ENCODE results near the gene SLC9A9.
"Not testable (repeated sequence)": the region's sequence is repeated elsewhere in the genome, so short reads cannot be mapped to it uniquely, and the experiment has no call there.

SLC9A9 gene

DNA sequence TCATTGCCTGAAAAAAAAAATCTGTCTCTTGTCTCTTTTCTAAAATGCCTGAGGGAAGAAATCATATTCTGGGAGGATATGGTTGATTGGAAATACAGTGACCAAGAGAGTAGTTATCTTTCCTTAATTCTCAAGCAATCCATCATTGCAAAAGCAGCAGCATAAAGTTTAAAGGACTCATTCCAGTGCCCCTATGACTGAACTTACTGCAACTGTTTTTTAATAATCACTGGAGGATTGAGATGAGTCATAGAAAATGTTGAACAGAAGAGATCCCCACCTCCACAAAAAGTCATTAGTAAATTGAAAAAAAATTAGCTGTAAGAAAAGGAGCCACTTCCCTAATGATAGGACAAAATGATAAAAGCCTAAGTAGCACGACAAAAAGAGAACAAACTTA is 121.5 kb downstream of the SLC9A9 start:
- DNase-seq: no peak
- intact Hi-C loops (cut with DNase I): no loop called here

DNA sequence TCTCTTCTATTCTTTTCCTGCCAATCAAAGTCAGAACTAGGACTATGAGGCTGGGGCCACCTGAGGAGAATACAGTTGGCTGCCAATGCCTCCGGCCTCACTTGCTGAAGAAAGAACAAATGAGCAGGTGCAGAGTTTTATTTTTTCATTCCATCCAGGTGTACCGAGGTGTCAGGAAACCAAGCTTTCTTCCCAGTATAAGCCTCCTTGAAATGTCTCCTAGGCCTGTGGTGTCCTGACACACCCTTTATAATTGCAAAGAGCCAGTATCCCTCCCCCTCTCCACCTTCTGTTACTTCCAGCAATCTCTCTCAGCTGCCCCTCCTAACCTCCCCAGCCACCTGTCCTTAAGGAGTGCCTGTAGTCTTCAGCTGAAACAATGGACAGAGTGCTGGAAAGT is 127.9 kb downstream of the SLC9A9 start:
- intact Hi-C loops (cut with DNase I): no loop called here

DNA sequence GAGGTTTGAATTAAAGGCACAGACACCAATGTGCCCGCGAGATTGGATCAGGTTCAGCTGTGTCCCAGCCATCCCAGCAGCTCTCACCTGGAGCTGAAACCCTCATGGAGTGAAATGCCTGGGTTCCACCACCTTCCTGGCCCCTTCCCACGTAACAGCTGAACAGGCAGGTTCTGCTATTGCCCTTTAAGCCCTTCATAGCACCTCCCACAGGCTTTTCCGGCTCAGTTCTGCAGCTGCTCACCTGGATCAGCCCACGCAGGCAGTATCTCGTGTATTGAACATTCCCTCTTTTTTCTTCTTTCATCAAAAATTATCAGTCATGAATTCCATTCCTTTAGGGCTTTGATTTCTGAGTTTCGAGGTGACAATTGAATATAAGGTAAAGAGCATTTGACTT is 129.8 kb downstream of the SLC9A9 start:
- intact Hi-C loops (cut with DNase I): no loop called here
- peak in 39 of 42 donors; percentile 5 to 80 (median 48) for DNase-seq

More for the DNA sequence above, 127.9 kb downstream of the SLC9A9 start:
- DNase-seq: no peak

DNA sequence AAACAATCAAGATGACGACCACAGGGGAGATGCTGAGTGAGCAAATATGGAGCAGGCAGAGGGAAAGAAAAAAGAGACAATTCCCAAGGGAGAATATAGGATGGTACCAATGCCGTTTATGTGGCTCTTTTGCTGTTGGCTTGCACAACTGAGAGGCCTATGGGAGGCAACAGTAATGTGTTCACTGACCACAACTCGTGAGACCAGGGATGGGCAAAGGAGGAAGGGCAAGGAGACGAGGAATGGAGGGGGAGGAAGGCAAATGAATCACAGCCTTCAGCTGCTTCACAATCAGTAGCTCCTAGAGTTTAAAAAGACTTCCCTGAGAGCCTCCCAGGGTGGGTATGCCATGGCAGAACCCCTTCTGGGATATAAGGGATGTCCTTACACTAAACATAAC is 131.5 kb downstream of the SLC9A9 start:
- DNase-seq: no peak
- intact Hi-C loops (cut with DNase I): no loop called here

DNA sequence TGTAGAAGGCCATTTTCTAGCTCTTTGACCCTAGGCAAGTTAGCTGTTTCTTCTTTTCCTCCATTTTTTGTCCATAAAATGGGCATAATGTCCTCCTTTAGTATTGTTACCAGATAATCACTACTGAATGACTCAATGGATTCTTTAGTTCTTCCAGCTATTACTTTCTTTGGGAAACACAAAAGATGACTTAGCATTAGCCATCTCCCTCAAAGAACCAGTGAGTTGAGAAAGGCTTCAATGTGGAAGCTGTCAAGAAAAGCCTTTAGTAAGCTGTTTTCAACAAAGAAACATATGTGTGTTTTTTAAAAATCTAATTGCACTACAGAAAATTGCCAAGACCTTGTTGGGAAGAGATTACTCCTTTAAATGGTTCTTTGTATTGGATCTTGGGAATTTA is 135.7 kb downstream of the SLC9A9 start:
- intact Hi-C loops (cut with DNase I): no loop called here
- no peak for DNase-seq

DNA sequence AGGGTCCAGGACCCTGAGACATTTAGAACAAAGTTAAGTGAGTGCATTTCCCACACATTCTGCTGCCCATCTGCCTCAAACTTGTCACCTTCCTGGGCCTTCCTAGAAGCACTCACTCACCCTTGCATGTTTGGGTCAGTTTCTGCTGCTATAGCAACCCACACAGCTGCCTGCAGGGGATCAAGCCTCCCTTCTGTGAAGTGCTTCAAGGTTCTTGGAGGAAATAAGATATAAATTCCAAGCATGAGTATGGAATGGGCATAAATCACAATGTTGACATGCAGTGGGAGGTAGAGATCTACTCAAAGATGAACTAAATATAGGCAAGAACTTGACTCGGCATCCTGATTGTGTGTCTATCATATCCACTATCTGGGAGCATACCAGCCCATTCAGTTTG is 140.4 kb downstream of the SLC9A9 start:
- DNase-seq: no peak
- intact Hi-C loops (cut with DNase I): no loop called here

DNA sequence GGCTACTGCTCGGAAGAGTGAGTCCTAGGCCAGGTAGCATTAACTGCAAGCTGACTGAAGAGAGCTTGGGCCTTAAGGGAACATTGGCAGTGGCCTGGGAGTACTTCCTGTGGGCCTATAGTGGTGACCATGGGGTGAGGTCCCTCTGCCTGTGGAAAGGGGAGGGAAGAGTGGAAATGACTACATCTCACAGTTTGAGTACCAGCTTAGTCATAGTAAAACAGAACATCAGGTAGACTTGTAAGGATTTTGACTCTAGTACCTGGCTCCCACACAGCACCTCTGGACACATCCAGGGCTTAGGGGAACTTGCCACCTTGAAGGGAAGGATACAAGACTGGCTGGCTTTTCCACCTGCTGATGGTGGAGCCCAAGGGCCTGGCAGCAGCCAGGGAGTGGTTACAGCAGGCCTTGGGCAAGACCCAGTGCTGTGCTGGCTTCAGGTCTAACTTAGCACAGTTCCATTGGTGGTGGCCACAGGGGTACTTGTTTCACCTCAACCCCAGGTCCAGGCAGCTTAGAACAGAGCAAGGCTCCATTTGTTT is 147.8 kb downstream of the SLC9A9 start:
- intact Hi-C loops (cut with DNase I): no loop called here
- no peak for DNase-seq

DNA sequence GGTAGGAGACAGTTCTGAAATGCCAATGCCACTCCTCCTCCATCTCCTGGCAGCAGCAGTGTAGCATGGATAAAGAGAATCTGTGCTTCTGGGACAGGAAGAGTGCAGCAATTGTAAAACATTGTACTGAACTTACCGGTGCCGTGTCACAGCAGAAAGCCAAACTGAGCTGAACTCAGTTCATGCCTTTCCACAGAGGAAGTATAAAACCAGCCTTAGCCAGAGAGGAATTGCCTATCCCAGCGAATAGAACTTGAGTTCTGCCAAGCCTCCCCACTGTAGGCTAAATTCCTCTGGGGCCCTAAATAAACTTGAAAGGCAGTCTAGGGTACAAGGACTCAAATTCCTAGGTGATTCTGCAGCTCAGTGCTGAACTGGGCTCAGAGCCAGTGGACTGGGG is 148.8 kb downstream of the SLC9A9 start:
- intact Hi-C loops (cut with DNase I): no loop called here
- peak in 4 of 42 donors; percentile 12 to 46 (median 14) for DNase-seq

DNA sequence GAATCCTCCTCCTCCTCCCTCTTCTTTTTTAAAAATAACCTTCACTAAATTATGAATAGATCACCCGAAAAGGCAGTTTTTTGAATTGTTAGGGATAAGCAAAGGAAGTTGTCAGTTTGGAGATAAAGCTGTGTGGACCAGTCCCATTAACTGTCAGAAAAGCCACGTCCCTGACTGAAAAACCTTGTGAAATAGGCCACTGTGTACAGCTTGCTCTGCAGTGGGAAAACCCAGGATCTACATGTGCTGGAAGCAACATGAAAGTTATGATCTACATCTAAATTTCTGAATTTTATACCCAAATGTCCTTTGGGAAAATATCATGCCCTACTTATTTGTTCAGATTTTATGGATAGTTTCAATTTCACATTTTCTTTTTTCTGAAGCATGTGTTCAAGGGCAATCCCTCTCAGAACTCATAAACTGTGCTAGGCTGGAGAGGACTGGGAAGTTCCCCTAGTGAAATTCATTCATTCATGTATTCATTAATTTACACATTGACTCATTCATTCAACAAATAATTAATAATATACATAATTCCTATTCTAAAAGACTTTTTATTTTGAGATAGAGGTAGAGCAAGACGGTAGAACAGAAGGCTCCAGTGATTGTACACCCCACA is 149.5 kb downstream of the SLC9A9 start:
- peak in 2 of 42 donors; percentile 11 to 51 for DNase-seq
- intact Hi-C loops (cut with DNase I): no loop called here

DNA sequence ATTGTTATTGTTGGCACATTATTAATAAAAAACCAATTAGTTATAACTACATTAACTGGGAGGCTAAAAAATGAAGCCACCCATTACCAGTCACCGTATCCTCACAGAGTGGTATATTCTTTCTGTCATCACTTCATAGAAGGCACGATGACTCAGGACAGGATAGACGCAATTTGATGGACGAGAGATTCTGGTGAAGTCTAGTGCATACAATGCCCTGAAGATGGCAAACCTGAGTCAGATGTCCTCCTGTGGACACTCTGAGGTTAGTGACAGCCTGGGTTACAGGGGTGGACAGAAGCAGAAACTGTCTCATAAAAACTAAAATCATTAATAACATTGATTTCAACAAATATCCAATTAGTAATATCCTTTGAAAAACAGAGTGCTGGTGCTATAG is 150.3 kb downstream of the SLC9A9 start:
- DNase-seq: peak in 1 of 42 donors; percentile 14
- intact Hi-C loops (cut with DNase I): no loop called here

DNA sequence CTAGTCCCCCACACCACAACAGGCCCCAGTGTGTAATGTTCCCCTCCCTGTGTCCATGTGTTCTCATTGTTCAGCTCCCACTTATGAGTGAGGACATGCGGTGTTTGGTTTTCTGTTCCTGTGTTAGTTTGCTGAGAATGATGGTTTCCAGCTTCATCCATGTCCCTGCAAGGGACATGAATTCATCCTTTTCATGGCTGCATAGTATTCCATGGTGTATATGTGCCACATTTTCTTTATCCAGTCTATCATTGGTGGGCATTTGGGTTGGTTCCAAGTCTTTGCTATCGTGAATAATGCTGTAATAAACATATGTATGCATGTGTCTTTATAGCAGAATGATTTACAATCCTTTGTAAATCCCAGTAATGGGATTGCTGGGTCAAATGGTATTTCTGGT is 152.9 kb downstream of the SLC9A9 start:
- intact Hi-C loops (cut with DNase I); DNase-seq: not testable (repeated sequence)

DNA sequence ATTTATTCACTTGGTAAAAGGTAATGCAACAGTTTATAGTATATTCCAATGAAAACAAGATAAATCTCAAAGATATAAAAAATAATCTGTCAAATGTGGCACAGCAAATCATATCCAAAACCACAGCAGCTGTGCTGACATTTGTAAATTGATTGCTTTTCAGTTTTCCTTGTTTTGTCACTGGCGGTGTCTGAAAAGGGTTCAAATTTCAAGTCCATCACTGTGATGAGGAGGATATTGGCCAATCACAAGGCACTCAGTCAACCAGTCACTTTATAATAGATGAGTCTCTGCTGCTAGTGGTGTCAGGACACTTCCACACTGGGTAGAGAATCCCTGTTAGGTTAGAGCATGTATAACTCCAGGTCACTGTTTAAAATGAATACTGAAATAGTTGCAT is 154.8 kb downstream of the SLC9A9 start:
- no peak for DNase-seq
- intact Hi-C loops (cut with DNase I): no loop called here

DNA sequence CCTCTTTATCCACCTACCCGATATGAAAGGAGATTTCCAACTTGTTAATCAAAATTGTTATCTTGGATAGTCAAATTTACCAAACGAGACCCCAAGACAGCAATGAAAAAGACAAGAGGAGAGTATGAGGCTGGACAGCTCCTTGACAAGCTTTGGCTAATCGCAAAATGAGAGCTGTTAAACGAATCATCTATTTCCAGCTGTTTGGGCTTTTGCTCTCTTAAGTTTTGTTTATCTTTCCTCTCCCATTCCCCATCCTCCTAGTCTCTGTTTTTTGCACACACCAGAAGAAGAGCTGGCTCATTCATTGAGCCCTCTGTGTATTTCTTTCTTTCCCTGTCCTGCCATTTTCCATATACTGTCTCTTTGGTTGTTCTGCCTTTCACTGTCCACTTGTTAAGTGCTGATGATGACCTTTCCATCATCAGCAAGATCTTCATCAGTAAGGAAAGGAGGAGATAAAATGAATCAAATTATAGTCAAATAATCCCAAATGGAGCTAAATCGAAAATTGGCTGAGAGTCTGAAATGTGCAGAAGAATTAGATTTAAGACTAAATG is 161.6 kb downstream of the SLC9A9 start:
- no peak for DNase-seq
- intact Hi-C loops (cut with DNase I): no loop called here

DNA sequence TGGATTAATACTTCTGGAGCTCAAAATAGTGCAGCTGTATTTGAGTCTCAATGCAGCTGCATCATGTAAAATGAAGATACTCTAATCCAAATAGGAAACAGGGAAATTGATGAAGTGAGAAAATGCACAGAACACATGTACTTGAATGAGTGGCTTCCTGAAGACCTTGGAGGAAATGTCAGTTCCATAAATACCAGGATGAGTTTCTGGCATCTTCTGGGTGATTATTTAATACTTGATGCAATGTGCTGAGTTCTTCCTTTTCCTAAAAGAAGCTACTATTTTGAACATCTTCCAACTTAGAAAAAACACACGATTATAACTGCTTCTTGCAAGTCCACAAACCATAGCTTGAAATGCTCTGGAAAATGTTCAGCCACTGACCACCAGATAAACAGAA is 162.8 kb downstream of the SLC9A9 start:
- intact Hi-C loops (cut with DNase I): no loop called here
- no peak for DNase-seq

DNA sequence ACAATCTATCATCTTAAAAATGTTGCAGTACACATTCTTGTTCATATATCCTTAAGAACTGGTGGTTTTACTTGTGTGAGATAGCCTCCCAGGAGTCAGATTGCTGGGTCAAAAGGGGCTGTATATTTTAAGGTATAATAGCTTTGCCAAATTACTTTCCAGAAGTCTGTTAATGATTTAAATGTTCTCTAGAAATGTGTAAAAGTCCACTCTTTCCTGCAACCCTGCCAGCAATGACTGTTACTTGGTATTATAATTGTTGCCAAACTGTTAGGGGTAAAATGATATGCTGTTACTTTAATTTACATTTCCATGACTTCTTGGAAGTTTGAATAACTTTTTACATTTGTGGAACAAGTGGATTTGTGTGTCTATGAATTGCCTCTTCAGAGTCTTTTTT is 170.8 kb downstream of the SLC9A9 start:
- no peak for DNase-seq
- intact Hi-C loops (cut with DNase I): no loop called here

DNA sequence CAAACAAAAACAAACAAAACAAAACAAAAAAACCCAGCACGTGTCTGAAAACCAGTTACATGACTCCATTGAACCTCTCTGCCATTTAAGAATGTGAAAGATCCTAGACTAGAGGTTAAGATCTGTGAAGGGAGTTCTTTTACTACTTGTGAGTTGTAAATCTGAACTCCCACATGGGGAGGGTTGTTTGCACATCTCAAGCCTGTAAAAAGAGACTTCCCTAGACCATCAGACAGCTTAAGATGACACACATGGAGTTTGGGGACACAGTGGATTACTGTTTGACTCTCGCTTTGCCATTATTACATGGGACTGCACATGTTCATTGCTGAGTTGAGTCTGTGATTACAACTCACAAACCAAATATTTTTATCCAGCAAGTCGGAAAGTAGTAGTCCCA is 171.5 kb downstream of the SLC9A9 start:
- no peak for DNase-seq
- intact Hi-C loops (cut with DNase I): no loop called here

DNA sequence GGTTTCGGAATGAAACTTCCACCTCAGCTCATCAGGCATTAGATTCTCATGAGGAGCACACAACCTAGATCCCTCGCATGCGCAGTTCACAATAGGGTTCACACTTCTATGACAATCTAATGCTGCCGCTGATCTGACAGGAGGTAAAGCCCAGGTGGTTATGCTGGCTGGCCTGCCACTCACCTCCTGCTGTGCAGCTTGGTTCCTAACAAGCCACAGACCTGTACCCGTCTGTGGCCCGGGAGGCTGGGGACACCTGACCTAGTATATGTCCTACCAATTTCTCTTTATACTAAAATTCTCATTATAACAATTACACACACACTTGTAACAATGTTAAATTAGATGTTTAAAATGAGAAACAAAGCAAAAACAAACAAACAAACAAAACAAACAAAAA is 172.2 kb downstream of the SLC9A9 start:
- intact Hi-C loops (cut with DNase I): no loop called here

DNA sequence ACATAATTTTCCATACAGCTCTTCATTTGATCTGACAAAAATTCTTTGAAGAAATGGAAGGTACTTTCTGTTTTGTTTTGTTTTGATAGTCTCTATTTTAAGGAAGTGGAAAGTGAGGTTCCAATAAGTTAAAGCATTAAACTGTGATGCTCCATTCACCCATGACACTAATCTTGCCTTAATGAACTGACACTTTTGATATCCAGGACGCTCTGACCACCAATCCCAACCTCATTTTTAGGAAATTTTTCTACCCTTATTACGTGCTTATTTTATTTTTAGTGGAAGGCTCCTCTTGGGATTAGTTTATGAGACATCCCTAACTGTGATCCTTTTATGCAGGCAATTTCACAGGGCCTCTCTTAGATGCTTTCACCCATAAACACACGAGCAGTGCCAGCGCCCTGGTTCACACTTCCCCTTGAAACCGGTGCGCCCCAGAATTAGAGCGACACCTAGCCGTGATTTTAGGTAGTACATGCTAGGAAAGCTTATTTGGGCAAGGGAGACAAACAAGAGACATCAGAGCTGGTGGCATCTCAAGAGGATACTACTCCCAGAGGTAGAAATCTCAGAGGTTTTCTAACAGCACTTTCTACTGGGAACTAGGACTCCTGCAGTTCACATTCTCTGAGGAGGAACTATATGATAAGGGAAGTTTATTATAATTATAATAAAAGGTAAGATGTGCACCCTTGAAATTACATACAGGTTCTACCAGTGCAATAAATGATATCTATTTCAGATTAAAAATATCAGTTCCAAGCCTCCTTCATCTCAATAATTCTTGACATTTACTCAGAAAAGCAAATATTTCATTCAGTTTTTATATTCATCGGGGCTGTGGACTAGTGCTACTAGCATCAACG is 173.9 kb downstream of the SLC9A9 start:
- intact Hi-C loops (cut with DNase I): no loop called here
- DNase-seq: peak; percentile 25 to 90 (median 69)

More for the DNA sequence above, 172.2 kb downstream of the SLC9A9 start:
- no peak for DNase-seq

DNA sequence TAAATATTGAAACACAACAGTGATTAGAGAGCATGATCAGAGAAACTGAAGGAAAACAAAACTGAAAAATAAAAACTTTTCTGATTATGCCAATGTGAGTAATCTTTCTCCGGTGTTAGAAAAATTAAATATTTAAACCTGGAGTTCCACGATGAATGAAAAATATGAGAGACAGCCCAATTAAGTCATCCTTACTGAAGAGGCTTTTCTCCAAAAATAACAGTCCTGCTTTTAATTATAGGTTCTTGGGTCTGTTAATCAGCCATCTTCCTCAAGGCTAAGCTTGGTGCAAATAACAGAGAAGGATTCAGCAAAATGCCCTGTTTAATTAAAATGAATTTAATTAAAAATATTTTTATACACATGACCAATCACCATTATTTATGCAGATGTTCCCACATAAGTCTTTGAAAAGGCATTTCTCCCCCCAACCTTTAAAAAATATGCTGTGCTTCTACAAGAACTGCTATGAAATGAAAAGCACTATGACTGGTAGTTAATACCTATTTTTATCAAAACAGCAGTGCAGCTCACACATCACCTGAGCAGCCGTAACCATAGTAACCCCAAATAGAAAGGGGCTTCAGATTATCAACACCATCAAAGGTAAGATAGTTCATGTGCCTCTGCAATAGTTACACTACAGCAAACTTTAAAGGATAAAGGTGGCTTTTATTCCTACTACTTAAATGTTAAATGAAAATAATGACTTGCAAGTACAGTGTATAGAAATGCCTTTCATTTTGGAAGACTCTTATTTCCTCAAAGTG is 175.7 kb downstream of the SLC9A9 start:
- intact Hi-C loops (cut with DNase I): no loop called here
- peak in 24 of 42 donors; percentile 9 to 63 (median 34) for DNase-seq
